DMS53 (cell line): ENCODE measurements around the gene CBLN3.

Experiments
- DNase-seq: peaks from one replicate; lab custom pipeline; 2025; lab: John Stamatoyannopoulos, UW

The CBLN3 gene

GRCh38 chr14:24425704-24426103 is 3.8 kb downstream of the CBLN3 start:
- DNase-seq = peak; percentile 35

- DNase-seq = no peak
Observed at GRCh38 chr14:24422694-24423601, 6.5 kb downstream of the CBLN3 start.

GRCh38 chr14:24422261-24422660 is 7.2 kb downstream of the CBLN3 start:
- no peak for DNase-seq

GRCh38 chr14:24418492-24418873 is 11.0 kb downstream of the CBLN3 start:
- DNase-seq = no peak

GRCh38 chr14:24417832-24418491 is 11.5 kb downstream of the CBLN3 start:
- DNase-seq = no peak

GRCh38 chr14:24416932-24417619 is 12.4 kb downstream of the CBLN3 start:
- DNase-seq = no peak

GRCh38 chr14:24416254-24416931 is 13.1 kb downstream of the CBLN3 start:
- no peak for DNase-seq

- DNase-seq = no peak
Observed at GRCh38 chr14:24415421-24416253, 13.8 kb downstream of the CBLN3 start.

- no peak for DNase-seq
Observed at GRCh38 chr14:24414732-24415420, 14.6 kb downstream of the CBLN3 start.

GRCh38 chr14:24414077-24414476 is 15.4 kb downstream of the CBLN3 start:
- DNase-seq = no peak

- DNase-seq = peak; percentile 51
Observed at GRCh38 chr14:24411443-24412389, 17.8 kb downstream of the CBLN3 start.

- no peak for DNase-seq
Observed at GRCh38 chr14:24409956-24410355, 19.5 kb downstream of the CBLN3 start.

GRCh38 chr14:24409192-24409591 is 20.3 kb downstream of the CBLN3 start:
- no peak for DNase-seq

- no peak for DNase-seq
Observed at GRCh38 chr14:24408764-24409163, 20.7 kb downstream of the CBLN3 start.

- no peak for DNase-seq
Observed at GRCh38 chr14:24407608-24408325, 21.7 kb downstream of the CBLN3 start.

- no peak for DNase-seq
Observed at GRCh38 chr14:24406416-24406815, 23.1 kb downstream of the CBLN3 start.

- no peak for DNase-seq
Observed at GRCh38 chr14:24404814-24405213, 24.7 kb downstream of the CBLN3 start.

- no peak for DNase-seq
Observed at GRCh38 chr14:24403294-24403998, 26.0 kb downstream of the CBLN3 start.
